Stimulated activated CD8-positive, alpha-beta memory T cell treated with anti-CD3 and anti-CD28 coated beads, Interleukin-15, amount 100 ng/mL, for 1 hour (primary cell): ENCODE data around the gene THRA.

Experiments used
- DNase-seq: peaks from one replicate; pipeline ENCODE4 v3.0.0-alpha.2; 2020; ENCODE audit warnings: low read depth

The THRA gene

DNA sequence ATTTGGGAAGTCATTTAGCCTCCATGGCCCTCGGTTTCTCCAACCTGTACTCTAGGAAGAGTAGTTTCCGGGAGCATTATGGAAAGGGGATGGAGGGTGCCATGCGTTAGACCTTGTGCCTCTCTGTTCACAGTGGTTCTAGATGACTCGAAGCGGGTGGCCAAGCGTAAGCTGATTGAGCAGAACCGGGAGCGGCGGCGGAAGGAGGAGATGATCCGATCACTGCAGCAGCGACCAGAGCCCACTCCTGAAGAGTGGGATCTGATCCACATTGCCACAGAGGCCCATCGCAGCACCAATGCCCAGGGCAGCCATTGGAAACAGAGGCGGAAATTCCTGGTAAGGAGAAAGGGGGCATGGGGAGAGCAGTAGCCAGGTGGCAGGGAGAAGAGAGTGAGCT, 21.7 kb downstream of the THRA start:
- DNase-seq = no peak

DNA sequence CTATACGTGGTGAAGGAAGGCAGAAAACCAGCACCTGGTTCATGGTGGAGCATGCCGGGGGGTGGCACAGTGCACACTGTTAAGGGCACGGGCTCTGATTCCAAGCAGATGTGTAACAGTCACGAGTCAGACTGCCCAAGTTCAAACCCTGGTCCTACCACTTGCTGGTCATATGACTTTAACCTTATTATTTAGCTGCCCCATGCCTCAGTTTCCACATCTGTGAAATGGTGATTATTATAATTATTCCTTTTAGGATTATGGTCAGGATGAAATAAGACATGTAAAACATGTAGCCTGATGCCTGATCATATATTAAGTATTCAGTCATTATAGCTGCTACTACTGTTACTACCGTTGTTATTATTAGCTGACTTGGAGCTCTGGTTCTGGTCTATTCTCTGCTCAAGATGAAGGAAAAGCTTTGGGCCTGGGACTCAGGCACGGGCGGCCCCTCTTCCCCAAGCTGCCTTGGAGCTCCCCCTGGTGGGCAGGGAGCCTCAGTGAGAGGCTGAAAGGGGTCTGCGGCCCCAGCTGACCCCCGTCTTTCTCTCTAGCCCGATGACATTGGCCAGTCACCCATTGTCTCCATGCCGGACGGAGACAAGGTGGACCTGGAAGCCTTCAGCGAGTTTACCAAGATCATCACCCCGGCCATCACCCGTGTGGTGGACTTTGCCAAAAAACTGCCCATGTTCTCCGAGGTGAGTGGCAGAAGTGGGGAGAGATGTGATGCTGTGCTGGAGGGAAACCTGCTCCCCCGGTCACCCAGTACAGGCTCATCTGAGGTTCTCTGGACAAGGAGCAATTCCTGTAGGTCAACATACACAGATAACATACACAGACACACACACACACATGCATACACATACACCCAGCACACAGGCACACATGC, 23.6 kb downstream of the THRA start:
- DNase-seq = no peak

DNA sequence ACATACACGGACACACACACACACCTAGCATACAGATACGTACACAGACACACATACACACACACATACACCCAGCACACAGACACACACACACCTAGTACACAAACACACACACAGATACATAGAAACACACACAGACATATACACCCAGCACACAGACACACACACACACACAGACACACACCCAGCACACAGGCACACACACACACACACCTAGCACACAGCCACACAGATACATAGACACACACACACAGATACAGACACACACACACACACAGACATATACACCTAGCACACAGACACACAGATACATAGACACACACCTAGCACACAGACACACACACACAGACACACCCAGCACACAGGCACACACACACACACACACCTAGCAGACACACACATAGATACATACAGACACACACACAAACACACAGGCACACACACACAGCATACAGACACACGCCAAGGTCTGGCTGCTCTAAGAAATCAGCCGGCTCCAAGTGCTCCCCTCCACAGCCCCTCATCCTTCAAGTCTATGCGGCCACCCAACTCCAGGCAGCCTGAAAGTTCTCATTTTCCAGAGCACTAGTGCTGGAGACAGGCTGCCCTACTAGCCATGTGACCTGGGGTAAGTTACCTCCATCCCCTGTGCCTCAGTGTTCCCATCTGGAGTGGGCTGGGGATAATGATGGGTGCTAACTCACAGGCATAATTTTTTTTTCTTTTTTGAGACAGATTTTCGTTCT, 24.5 kb downstream of the THRA start:
- DNase-seq = no peak

DNA sequence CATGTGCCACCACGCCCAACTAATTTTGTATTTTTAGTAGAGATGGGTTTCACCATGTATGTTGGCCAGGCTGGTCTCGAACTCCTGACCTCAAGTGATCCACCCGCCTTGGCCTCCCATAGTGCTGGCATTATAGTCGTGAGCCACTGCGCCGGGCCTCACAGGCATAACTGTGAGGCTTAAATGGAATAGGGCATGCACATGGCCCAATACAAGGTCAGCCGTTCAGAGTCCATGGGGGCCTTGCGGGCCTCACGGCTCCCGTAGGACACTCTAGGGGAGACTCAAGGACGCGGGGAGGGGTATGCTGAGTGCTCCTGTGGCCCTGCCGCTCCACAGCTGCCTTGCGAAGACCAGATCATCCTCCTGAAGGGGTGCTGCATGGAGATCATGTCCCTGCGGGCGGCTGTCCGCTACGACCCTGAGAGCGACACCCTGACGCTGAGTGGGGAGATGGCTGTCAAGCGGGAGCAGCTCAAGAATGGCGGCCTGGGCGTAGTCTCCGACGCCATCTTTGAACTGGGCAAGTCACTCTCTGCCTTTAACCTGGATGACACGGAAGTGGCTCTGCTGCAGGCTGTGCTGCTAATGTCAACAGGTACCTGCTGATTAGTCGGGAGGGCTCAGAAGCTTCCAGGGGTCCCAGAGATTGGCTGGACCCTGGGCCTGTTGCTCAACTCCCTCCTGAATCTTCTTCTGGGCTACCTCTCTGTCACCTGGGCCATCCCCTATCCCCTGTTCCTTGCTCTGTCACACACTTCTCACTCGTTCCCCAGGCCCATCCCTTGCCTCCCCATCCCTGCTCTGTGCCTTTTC, 25.3 kb downstream of the THRA start:
- DNase-seq = no peak

GRCh38 chr17:40089077-40089895, 26.5 kb downstream of the THRA start:
- no peak for DNase-seq

- no peak for DNase-seq
These were observed 27.7 kb downstream of the THRA start for GRCh38 chr17:40090237-40091119.

- no peak for DNase-seq
These were observed 29.1 kb downstream of the THRA start for GRCh38 chr17:40091691-40092397.

- DNase-seq = no peak
These were observed 29.8 kb downstream of the THRA start for GRCh38 chr17:40092581-40092980.

DNA sequence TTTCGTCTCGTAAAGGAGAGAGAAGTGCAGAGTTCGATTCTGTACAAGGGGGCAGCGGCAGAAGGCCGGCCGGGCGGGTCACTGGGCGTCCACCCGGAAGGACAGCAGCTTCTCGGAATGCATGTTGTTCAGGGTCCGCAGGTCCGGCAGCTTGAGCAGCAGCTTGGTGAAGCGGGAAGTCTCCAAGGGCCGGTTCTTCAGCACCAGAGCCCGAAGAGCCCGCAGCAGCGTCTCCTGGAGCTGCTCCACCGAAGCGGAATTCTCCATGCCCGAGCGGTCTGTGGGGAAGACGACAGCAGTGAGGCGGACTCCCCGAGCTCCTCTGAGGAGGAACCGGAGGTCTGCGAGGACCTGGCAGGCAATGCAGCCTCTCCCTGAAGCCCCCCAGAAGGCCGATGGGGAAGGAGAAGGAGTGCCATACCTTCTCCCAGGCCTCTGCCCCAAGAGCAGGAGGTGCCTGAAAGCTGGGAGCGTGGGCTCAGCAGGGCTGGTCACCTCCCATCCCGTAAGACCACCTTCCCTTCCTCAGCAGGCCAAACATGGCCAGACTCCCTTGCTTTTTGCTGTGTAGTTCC, 30.3 kb downstream of the THRA start:
- no peak for DNase-seq

DNA sequence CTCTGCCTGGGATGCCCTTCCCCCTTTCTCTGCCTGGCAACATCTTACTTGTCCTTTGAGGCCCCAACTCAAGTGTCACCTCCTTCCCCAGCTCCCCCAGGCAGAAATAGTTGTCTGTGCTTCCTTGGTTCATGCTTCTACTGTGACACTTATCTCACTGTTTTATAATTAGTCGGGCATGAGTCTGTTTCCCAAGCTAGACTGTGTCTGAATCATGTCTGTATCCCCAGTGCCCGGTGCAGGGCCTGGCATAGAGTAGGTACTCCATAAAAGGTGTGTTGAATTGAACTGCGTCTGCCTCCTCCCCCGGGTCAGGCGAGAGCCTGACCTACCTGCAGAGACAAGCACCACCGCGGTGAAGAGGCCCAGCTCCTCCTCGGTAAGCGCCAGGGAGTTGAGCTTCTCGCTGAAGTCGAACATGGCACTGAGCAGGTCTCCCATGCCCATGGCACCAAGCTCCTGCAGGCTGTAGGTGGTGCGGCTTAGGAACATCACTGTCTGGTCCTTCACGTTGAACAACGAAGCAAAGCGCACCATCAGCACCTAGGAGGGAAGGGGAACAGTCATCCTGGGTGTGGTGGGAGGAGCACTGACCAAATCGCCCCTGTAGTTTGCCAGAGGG, 30.9 kb downstream of the THRA start:
- no peak for DNase-seq

- DNase-seq = no peak
These were observed 32.1 kb downstream of the THRA start for GRCh38 chr17:40094874-40095273.

- no peak for DNase-seq
These were observed 32.7 kb downstream of the THRA start for GRCh38 chr17:40095351-40095943.

- DNase-seq = peak; percentile 51
These were observed 33.4 kb downstream of the THRA start for GRCh38 chr17:40095944-40096791.

DNA sequence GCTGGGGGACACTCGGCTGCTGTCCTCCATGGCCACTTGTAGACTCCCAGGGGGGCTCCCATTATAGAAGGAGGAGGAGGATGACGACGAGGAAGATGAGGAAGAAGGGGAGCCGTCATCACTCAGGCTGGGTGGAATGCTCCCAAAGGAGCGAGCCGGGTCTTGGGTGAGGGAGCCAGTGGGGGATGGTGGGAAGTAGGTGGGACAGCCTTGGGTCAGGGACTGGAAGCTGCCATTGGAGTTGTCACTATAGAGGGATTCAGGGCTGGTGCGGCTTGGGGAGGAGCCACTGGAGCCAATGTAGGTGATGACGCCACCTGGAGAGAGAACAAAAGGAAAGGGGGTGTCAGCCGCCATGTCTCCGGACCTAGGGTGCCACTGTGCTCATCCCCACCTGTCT, 34.3 kb downstream of the THRA start:
- DNase-seq = no peak

GRCh38 chr17:40097931-40098845, 35.4 kb downstream of the THRA start:
- no peak for DNase-seq

- peak; percentile 97 for DNase-seq
These were observed 36.3 kb downstream of the THRA start for GRCh38 chr17:40098846-40099618.
